Measurements from ENCODE around the gene AKT3. TPM values are rescaled to one million over a fixed set of nuclear protein-coding genes. Genes with fewer than 3 reads are reported as not detected.

Gene AKT3
- total RNA-seq, 1 experiment from 2014 or later: 55.0 TPM

GRCh38 chr1:243471026-243471685 lies 378.9 kb downstream of the AKT3 start:
- Histone ChIP-seq H3K4me3 (no peak overlapping the region), H3K27me3 (replicated peaks) (no peaks in the 10 kb centered on the region), H3K36me3 (no peaks in the 10 kb centered on the region), H3K9me3 (replicated peaks) (no peaks in the 10 kb centered on the region), H3K4me1 (replicated peaks) (peaks cover 11% of the 10 kb centered on the region), H3K27ac (no peak overlapping the region)
- no peak for DNase-seq (ENCODE audit: low read depth in 1 of 2, low spot score in 2 of 2)

GRCh38 chr1:243470502-243470901 lies 379.5 kb downstream of the AKT3 start:
- Histone ChIP-seq H3K4me1 (replicated peaks) (peaks cover 11% of the 10 kb centered on the region), H3K4me3 (no peak overlapping the region), H3K27ac (no peak overlapping the region), H3K27me3 (replicated peaks) (no peaks in the 10 kb centered on the region), H3K36me3 (no peaks in the 10 kb centered on the region), H3K9me3 (replicated peaks) (no peaks in the 10 kb centered on the region)
- DNase-seq (ENCODE audit: low read depth in 1 of 2, low spot score in 2 of 2): no peak

GRCh38 chr1:243469497-243469896 lies 380.5 kb downstream of the AKT3 start:
- Histone ChIP-seq H3K27ac (no peak overlapping the region), H3K9me3 (replicated peaks) (no peaks in the 10 kb centered on the region), H3K4me3 (no peak overlapping the region), H3K36me3 (no peaks in the 10 kb centered on the region), H3K4me1 (replicated peaks) (peaks cover 11% of the 10 kb centered on the region), H3K27me3 (replicated peaks) (no peaks in the 10 kb centered on the region)
- DNase-seq (ENCODE audit: low read depth in 1 of 2, low spot score in 2 of 2): no peak

- H3K4me1 ChIP-seq (replicated peaks): no peaks in the 10 kb centered on the region
- H3K27me3 ChIP-seq (replicated peaks): no peaks in the 10 kb centered on the region
- no peaks in the 10 kb centered on the region for H3K36me3 ChIP-seq
- H3K9me3 ChIP-seq (replicated peaks): no peaks in the 10 kb centered on the region
- no peak overlapping the region for H3K27ac ChIP-seq
- DNase-seq (ENCODE audit: low read depth in 1 of 2, low spot score in 2 of 2): no peak
- H3K4me3 ChIP-seq: no peak overlapping the region
Measured at GRCh38 chr1:243465738-243466137, 384.3 kb downstream of the AKT3 start.

GRCh38 chr1:243465081-243465480 lies 385.0 kb downstream of the AKT3 start:
- no peaks in the 10 kb centered on the region for H3K9me3 ChIP-seq (replicated peaks)
- H3K4me3 ChIP-seq: no peak overlapping the region
- H3K27me3 ChIP-seq (replicated peaks): no peaks in the 10 kb centered on the region
- no peak overlapping the region for H3K27ac ChIP-seq
- DNase-seq (ENCODE audit: low read depth in 1 of 2, low spot score in 2 of 2): no peak
- no peaks in the 10 kb centered on the region for H3K4me1 ChIP-seq (replicated peaks)
- no peaks in the 10 kb centered on the region for H3K36me3 ChIP-seq

DNA sequence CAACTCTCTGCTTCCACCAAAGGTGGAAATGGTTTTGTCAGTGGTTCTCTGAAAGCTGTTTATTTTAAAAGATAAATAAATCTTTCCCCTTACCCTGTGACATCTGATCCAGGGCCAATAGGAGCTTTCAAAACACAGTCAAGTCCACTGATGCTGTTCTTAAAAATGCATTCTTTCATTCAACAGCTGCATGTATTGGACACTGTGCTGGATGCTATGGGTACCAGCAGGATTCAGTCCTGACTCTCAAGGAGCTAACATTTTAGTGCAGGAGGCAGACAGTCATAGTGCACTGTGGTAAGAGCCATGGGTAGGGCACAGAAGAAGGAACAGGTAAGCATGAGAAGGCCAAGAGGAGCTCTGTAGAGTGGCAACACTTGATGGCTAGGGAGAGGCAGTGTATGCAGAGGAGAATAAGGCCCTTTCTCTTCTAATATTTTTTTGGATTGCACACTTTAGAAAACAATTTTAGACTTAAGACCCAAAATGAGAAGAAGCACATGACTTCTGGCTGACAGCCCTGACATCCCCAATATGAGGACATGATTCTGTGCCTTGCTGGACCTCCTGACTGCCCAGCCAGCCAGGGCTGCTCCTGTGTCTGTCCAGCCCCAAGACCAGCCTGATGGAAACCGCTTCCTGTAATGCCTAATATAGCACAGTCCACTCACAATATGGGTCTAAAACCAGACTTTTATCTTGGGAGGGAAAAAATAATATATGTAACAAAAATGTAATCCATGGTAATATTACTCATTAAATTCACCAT lies 386.9 kb downstream of the AKT3 start:
- Histone ChIP-seq H3K27me3 (replicated peaks) (no peaks in the 10 kb centered on the region), H3K27ac (no peak overlapping the region), H3K9me3 (replicated peaks) (no peaks in the 10 kb centered on the region), H3K36me3 (no peaks in the 10 kb centered on the region), H3K4me3 (no peak overlapping the region), H3K4me1 (replicated peaks) (no peaks in the 10 kb centered on the region)
- DNase-seq (ENCODE audit: low read depth in 1 of 2, low spot score in 2 of 2): no peak

DNA sequence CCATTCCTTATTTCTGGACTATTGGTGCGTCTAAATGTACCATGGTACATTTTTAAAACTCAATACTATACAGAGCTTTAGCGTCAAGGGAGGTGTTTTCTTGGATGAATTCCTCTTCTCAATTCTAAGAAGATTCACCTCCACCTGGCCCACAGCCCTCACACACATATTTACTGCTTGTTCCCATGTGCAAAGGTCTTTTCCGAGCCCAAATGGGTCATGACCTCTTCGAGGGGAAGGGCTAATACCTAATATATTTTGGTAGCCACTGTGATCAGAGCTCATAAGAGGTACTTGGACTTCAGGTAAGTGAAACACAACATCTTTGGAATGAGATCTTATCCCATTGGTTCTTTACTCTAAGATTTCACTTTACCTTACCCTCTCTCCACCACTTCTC lies 388.3 kb downstream of the AKT3 start:
- no peak overlapping the region for H3K4me3 ChIP-seq

DNA sequence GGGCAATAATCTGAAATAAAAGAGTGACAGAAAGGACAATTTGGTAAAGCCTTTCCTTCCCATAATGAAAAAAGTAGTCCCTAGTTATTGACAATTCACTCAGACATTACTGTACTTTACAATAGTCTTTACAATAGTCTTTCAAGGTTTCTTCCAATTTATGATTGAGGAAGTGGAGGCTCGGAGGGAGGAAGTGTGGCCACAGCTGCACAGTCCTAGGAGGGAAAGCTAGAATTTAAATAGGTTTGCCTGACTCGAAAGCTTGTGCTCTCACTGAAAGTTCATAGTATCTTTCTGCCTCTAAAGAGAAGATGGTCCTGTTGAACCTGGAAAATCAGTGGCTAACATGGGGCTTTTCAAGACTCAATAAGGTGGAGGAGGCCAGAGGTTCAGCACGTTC lies 391.0 kb downstream of the AKT3 start:
- Histone ChIP-seq H3K36me3 (no peaks in the 10 kb centered on the region), H3K27me3 (replicated peaks) (no peaks in the 10 kb centered on the region), H3K27ac (no peak overlapping the region), H3K4me3 (no peak overlapping the region), H3K9me3 (replicated peaks) (no peaks in the 10 kb centered on the region), H3K4me1 (replicated peaks) (no peaks in the 10 kb centered on the region)
- DNase-seq (ENCODE audit: low read depth in 1 of 2, low spot score in 2 of 2): no peak

More for the DNA sequence above, 388.3 kb downstream of the AKT3 start:
- no peaks in the 10 kb centered on the region for H3K27me3 ChIP-seq (replicated peaks)
- no peak for DNase-seq (ENCODE audit: low read depth in 1 of 2, low spot score in 2 of 2)
- H3K36me3 ChIP-seq: no peaks in the 10 kb centered on the region
- no peaks in the 10 kb centered on the region for H3K9me3 ChIP-seq (replicated peaks)
- H3K4me1 ChIP-seq (replicated peaks): no peaks in the 10 kb centered on the region
- no peak overlapping the region for H3K27ac ChIP-seq

- DNase-seq (ENCODE audit: low read depth in 1 of 2, low spot score in 2 of 2): no peak
Measured at GRCh38 chr1:243457363-243457982, 392.6 kb downstream of the AKT3 start.

DNA sequence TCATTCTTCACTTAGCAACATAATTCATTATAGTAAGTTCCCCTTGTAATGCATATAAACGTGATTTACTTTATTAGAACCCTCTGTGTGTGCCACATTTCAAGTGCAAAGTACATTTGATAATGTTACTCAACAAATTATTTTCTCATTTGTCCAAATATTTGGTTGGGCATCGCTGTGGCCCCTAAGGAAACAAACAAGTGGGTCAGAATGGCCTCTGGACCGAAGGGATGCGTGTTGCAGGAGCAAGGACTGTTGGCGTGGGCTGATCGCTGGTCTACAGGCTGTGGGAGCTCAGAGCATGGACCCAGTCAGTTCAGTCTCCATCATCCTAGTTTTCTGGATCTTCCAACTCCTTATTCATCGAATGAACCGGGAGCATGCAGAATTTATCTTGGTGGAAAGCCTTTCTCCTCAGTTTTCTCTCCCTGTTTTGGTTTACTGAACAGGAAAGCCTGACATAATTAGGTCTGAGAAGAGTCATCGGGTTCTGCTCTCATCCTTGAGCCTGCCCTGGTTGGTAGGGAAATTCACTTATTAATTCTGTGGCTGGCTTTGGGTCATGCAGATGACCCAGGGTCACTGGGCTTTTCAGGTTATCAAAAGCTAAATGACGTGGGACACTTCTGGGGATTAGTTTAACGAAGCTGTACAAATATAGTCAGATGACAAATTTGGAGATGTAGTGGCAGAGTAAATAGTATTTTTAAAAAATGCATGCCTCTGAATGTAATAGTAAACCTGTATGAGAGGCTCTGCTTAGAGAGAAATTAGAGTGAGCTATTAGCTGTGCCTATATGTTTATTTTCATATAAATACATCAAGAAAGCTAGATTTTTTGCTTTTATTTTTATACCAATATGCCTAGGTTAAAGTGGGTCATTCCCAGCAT lies 394.0 kb downstream of the AKT3 start:
- no peaks in the 10 kb centered on the region for H3K27me3 ChIP-seq (replicated peaks)
- no peaks in the 10 kb centered on the region for H3K4me1 ChIP-seq (replicated peaks)
- H3K36me3 ChIP-seq: no peaks in the 10 kb centered on the region; the same call in 1 of the 2 replicates
- no peaks in the 10 kb centered on the region for H3K9me3 ChIP-seq (replicated peaks)
- no peak overlapping the region for H3K27ac ChIP-seq
- no peak for DNase-seq (ENCODE audit: low read depth in 1 of 2, low spot score in 2 of 2)
- H3K4me3 ChIP-seq: no peak overlapping the region

More at GRCh38 chr1:243457363-243457982, 392.6 kb downstream of the AKT3 start:
- H3K4me3 ChIP-seq: no peak overlapping the region
- H3K9me3 ChIP-seq (replicated peaks): no peaks in the 10 kb centered on the region
- no peaks in the 10 kb centered on the region for H3K4me1 ChIP-seq (replicated peaks)
- H3K27ac ChIP-seq: no peak overlapping the region
- H3K36me3 ChIP-seq: no peaks in the 10 kb centered on the region; the same call in 1 of the 2 replicates
- H3K27me3 ChIP-seq (replicated peaks): no peaks in the 10 kb centered on the region

- Histone ChIP-seq H3K27ac (no peak overlapping the region), H3K4me3 (no peak overlapping the region), H3K36me3 (no peaks in the 10 kb centered on the region; the same call in 1 of the 2 replicates), H3K4me1 (replicated peaks) (no peaks in the 10 kb centered on the region), H3K9me3 (replicated peaks) (no peaks in the 10 kb centered on the region), H3K27me3 (replicated peaks) (no peaks in the 10 kb centered on the region)
- DNase-seq (ENCODE audit: low read depth in 1 of 2, low spot score in 2 of 2): no peak
Measured at GRCh38 chr1:243454328-243454997, 395.6 kb downstream of the AKT3 start.

DNA sequence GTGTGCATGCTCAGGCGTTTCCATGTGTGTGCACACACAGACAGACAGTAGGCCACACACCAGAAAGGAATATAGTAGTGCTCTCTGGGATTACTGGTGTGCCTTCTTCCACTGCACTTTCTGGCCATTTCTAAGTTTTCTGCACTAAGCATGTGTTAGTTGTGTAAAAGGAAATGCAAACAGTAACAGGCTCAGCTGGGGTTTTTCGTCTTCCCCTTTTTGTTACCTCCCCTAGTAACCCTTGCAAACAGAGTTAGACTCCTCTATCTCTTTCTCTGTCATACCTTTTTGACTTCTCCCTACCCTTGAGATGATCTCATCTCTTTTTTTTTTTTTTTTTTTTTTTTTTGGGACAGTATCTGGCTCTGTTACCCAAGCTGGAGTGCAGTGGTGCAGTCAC lies 398.0 kb downstream of the AKT3 start:
- H3K9me3 ChIP-seq (replicated peaks): no peaks in the 10 kb centered on the region
- no peak for DNase-seq (ENCODE audit: low read depth in 1 of 2, low spot score in 2 of 2)
- no peak overlapping the region for H3K4me3 ChIP-seq

DNA sequence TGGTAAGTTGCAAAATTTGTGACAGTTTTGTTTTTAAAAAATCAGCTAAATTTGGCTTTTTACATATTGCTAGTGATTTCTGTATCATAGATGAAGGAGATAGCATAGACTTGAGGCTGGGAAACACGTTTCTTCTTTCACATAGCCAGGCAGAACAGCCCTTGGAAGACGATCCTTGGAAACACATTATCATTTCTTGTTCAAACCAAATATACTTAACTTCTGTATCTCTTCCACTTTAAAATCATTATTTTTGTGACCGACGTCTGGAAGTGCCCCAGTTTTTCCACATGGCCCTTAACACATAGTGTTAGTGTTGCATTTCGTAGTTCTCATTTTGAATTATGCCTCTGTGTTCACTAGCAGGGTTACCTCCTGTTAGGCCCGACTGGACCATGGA lies 400.7 kb downstream of the AKT3 start:
- Histone ChIP-seq H3K36me3 (no peaks in the 10 kb centered on the region; the same call in 1 of the 2 replicates), H3K4me3 (no peak overlapping the region), H3K9me3 (replicated peaks) (no peaks in the 10 kb centered on the region), H3K27ac (no peak overlapping the region), H3K27me3 (replicated peaks) (no peaks in the 10 kb centered on the region), H3K4me1 (replicated peaks) (peaks cover 3% of the 10 kb centered on the region; the same call in 1 of the 2 replicates)
- DNase-seq (ENCODE audit: low read depth in 1 of 2, low spot score in 2 of 2): no peak

More for the DNA sequence above, 398.0 kb downstream of the AKT3 start:
- H3K27ac ChIP-seq: no peak overlapping the region
- peaks cover 3% of the 10 kb centered on the region; the same call in 1 of the 2 replicates for H3K4me1 ChIP-seq (replicated peaks)
- no peaks in the 10 kb centered on the region for H3K27me3 ChIP-seq (replicated peaks)
- no peaks in the 10 kb centered on the region; the same call in 1 of the 2 replicates for H3K36me3 ChIP-seq
